ENCODE results near the gene PPIP5K2. TPM values are rescaled to one million over a fixed set of nuclear protein-coding genes. Genes with fewer than 3 reads are reported as not detected.

PPIP5K2 gene
- total RNA-seq (2022; extraction: Qiagen RNA extraction; ENCODE audit: low read depth), result 15.3 to 26.4 TPM (median 22.3 TPM) in 5 replicates

DNA sequence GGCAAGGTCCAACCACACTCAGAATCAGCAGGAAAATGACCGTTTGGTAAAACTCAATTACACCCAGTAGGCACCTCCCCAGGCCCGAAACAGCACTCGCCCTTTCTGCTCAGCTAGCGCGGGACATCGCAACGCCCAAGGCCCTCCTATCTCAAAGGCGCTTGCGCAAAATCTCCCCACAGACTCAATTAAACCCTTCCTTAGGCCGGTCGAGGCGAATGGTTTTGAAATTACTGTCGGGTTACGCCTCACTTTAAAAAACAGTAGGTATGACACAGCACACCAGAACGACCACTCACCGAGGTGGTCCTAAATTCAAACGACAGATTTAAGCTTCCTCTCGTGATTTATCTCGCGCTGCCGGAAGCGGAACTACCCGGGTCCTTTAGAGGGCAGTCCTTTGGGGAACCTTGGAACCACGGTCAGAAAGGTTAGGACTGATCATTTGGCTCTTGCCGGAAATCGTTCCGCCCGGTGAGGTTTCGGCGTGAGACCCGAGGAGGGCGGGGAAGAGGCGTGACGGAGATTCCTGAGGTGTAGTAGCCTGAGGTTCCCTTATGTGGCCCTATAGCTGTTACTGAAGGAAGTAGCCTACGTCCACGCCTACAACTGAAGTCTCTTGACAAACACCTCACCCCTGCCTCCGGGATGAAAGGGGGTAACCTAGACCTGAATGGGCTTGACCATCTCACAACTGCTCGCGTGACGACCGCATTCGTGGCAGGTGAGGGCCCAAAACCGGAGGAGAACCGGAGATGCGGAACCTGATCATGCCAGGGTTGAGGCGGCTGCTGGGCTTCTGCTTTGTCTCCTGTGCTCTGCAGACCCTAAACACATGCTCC is at the start of gene PPIP5K2, which contains the start of gene GIN1:
TSS of gene PPIP5K2 (plus strand) at position 537 of the 842 bp plus-strand sequence. CDS start 9,289 bp downstream, outside the sequence.
TSS of gene GIN1 (minus strand) at position 374 of the 842 bp plus-strand sequence. CDS start 11,431 bp downstream, outside the sequence.

DNA sequence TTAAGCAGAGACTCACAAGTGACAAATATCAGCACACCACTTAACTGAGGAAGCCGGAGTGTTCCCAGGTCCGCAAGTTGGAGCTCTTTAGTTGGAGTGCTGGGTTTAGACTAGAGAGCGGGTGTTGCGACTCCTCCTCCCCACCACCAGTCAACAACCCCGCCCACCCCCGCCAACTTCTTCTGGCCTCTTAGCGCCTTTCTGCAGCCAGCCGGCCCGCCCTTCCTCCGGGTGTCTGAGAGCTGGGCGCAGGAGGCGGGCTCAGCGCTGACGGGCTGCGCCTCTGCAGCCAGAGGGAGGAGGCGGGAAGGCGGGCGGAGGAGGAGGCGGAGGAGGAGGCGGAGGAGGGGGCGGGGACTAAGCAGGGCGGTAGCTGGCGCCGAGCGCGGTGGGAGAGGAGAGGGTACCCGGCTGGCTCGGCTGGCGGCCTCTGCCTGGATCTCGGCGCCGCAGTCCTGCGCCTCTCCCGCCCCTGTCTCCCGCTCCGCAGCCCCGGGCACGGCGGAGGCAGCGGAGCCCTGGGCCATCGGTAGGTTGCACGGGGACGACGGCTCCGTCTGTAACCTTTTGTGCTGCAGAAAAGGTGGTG is 138.4 kb downstream of the PPIP5K2 start, which contains the start of gene MACIR:
TSS of gene MACIR (plus strand) at position 396 of the 589 bp plus-strand sequence. CDS start 17,157 bp downstream, outside the sequence.

Other genes with a start within 250 kb of the PPIP5K2 start
- gene GIN1, start 163 bp upstream of the PPIP5K2 start, total RNA-seq (2022; extraction: Qiagen RNA extraction; ENCODE audit: low read depth), result 2.6 to 9.2 TPM (median 5.0 TPM) in 5 replicates
- 14.2 to 20.1 TPM (median 19.8 TPM) in 5 replicates for gene MACIR, start 138.5 kb downstream of the PPIP5K2 start, total RNA-seq (2022; extraction: Qiagen RNA extraction; ENCODE audit: low read depth)

Data from A549 treated with ZK216348 at 1 μM for 4 hours (cell line).